Suppressor macrophage treated with lipopolysaccharide for 1 hour (primary cell): ENCODE data around the gene KAT2A.
A peak's percentile ranks its signal among the peaks of the same experiment; 100 is the strongest.
"Not testable (repeated sequence)": the region's sequence is repeated elsewhere in the genome, so short reads cannot be mapped to it uniquely, and the experiment has no call there.

Experiments used
- DNase-seq, 3 donors: peaks; one replicate each; pipeline ENCODE4 v3.0.0-alpha.2; 2020 to 2022

KAT2A gene

DNA sequence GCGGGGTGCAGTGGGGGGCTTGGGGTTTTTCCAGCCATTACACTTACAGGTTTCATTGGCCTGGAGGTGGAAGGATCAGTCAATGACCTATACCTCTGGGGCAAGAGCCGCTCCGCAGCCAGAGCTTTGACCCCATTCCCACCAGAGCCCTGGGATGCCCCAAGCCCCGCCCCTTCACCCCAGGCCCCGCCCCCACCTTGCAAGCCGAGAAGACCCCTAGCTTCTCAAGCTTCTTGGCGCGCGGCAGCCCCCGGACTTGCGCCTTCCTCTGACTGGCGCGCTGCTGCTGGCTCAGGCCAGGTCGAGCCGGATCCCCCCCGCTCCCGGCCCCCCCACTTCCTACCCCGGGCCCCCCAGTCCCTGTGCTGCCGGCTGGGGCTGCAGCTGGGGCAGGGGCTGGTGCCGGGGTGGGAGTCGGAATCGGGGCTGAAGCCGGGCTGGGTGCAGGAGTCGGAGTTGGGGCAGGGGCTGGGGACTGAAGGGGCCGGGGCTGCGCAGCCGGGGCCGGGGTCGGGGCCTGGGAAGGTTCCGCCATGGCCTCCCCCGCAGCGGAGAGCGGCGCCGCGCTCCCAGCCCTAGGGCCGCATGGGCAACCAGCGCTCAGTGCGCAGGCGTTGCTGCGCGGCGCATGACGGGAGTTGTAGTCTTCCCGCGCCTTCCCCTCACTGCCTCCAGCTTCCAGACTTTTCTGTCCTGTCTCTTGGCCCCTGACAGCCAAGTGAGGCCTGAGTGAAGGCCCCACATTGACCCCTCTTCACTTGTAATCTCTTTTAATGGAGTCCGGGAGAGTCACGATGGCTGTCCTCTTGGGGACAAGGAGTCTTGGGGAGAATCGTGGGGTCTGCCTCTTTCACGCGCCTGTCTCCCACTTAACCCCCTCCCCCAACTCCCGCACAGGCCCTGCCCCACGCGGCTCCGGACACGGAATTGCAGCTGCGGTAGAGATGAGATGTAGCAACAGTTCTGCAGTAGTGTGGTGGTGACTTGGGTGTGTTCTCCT is at the start of gene KAT2A:
KAT2A (minus strand) TSS at position 598 of the 1,000 bp plus-strand sequence; CDS start at position 535, 63 bp downstream.
- DNase-seq, result peak; percentile 85 to 93 (median 90)

DNA sequence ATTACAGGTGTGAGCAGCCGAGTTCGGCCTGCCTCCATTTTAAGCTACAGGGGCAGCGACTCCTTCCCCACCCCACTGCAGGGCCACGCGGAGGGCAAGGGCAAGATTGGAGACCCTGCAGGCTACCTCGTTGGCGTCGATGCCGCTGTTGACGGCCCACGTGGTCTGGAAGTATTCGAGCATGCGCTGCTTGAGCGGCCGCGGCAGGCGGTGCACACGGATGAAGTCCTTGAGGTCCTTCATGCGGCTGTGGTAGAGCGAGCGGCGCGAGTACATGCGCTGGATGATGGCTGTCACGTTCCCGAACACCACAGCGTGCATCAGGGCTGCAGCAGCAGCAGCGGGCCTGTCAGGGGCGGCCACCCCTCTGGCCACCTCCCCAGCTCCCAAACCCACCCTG is 48.2 kb upstream of the KAT2A start:
- DNase-seq, result no peak

DNA sequence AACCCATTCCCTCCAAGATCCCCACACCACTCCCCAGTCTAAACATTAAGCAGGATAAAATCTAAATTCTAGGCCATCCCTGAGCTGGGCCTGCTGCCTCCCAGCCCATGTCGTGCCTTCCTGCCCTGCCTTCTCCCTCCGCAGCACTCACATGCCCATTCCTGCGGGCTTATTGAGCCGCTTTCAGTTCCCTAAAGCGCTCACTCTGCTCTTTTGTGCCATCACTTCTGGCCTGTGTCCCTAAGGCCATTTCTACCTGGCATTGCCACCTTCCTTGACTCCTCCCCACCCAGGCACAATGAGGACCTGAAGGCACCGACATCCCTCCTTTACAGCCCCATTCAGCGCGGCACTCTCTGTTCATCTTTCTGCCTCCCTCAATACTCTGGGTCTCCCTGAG is 46.6 kb upstream of the KAT2A start:
- peak; percentile 54 to 65 (median 60) for DNase-seq

DNA sequence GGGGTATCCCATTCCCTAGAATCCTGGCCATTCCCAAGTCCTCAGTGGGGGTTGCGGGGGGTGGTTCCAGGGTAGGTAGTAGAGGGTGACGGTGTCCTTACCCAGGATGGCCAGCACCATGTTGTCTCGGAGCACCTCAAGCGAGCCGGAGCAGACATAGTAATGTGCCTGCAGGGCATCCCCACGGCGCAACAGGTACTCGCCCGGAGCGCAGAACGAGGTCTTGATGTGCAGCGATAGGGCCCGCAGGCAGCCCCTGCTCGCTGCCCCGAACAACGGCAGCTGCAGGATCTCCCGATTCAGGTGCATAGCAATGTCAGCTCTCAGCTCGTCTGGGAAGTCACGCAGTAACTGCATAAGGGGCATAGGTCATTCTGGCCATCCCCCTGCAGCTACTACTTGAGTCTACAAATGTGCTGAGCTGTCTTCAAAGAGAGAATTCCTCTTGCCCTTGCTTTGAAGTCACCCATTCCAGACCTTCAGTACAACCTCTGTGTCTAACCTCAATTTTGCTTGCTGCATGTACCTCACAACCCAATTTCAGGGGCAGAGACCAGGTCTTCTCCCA is 45.1 kb upstream of the KAT2A start:
- no peak for DNase-seq

DNA sequence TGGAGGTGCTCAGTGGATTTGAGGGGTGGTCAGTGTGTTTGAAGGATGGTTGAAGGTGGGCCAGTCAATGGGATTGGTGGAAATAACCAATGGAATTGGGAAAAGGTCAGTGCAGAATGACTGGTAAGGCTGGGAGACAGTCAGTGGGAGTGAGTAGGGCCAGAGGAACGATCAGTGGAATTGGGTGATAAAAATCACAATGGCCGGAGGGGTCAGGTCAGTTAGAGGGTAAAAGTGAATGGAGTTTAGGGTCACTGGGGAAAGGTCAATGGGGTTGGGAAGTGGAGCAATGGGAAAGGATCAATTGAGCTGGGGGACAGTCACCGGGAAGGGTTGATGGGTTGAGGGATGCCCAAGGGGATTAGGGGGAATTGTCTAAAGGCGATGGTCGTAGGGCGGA is 44.6 kb upstream of the KAT2A start:
- no peak for DNase-seq

DNA sequence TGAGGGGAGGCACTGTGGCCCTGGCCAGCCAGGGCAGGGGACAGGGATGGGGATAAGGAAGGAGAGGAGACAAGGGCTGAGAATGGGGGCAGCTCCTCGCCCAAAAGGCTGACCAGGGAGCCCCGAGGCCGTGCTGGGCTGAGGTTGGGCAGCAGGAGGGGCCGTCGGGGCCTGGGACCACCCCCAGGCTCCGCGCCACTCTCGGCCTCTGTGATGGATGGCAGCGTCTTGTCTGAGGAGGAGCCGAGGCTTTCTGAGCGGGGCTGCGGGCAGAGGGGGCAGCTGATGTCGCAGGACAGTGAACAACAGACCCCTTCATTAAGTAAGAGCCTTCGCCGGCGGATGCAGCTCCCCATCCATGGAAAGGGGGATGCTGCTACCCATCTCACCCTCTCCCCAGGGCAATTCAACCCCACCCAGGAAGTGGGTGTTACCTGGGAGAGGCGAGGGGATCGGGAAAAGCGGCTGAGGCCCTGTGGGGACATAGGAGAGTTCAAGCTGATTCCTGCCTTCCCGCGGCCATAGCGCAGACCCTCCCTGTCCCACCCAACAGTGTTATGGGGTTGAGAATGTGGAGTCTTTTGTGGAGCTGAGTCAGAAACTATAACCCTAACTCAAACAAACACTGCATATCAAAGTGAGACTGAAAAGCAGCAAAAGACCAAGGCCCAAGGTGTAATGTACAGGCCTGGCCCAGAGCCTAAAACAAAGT is 42.7 kb upstream of the KAT2A start:
- no peak for DNase-seq

DNA sequence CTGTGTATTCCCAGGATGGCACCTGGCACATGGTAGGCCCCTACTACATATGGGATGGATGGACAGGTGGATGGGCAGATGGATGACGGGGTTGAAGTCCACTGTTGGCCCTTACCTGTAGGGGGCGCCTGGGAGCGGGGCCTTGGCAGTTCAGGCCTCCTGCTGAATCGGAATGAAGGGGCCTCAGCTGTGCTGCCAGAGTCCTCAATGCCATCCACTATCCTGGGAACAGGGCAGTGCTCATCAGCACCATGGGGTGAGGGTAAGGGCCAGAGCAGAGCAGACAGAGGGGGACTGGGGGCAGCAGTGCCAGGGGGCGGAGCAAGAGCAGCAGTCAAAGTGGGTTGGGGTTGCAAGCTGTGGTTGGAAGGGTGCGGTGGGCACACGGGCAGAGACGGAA is 41.9 kb upstream of the KAT2A start:
- peak; percentile 35 to 63 (median 45) for DNase-seq

DNA sequence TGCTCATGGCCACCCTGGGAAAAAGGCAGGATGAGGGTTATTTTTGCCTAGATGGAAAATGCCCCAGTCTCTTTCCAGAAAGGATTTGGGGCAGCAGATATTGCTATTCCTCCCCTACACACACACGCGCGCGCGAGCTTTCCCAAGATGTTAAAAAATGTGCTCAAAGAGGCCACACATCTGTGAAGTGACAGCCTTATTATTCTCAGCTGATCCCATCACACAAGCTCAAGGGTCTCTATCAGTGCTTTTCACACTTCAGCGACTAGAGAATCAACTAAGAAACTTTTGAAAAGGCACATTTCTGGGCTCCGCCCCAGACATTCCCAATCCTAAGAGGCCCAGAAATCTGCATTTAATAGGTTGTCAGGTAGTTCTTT is 39.4 kb upstream of the KAT2A start:
- no peak for DNase-seq

DNA sequence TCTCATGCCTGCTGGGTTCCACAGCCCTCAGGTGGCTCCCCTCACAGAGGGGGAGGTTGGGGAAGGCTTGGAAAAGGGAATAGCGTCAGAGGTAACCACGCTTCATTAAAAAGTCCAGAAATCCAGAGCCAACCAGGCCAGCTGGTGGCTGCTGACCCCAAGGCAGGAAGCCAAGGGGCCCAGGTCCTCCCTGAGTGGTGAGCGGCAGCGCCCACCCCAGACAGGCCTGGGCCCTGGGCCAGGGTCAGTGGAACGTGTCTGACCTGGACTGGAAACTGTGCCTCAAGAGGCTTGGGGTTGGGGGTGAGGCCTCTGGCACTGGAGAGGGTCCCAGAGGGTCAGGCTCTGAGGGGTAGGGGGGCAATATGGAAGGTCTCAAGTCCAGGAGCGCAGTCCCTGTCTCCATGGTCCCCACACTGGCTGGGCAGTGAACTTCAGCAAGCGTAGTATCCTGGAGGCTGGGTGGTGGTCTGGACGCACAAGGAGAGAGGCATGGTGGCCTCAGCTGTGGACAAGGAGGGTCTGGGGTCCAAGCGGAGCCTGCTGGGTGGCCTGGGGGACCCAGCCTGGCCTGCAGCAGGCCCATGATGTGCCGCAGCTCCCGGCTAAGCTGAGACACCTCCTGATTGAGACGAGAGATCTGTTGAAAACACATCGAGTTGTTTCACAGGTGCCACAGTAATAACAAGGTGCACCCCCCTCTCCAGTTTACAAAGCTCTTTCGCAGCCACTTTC is 38.8 kb upstream of the KAT2A start:
- DNase-seq, result no peak

DNA sequence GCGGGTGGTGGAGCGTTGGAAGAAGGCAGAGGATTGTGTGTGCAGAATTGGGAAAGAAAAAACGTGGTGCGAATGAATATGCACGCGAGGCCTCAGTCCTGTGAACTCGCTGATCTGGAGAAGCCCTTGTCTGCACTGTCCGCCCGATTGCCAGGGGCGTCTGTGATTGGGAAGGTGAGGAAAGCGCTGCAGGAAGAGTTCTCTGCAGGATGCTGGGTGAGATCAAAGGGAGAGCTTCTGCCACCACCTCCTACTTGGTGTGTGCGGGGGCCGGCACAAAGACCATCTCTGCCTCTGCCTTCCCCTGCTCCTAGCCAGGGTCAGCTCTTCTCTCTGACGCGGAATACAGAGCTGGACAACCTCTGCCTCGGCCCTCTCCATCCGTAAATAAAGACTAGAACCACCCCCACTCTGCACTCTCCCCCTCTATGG is 34.5 kb upstream of the KAT2A start:
- DNase-seq, result no peak

DNA sequence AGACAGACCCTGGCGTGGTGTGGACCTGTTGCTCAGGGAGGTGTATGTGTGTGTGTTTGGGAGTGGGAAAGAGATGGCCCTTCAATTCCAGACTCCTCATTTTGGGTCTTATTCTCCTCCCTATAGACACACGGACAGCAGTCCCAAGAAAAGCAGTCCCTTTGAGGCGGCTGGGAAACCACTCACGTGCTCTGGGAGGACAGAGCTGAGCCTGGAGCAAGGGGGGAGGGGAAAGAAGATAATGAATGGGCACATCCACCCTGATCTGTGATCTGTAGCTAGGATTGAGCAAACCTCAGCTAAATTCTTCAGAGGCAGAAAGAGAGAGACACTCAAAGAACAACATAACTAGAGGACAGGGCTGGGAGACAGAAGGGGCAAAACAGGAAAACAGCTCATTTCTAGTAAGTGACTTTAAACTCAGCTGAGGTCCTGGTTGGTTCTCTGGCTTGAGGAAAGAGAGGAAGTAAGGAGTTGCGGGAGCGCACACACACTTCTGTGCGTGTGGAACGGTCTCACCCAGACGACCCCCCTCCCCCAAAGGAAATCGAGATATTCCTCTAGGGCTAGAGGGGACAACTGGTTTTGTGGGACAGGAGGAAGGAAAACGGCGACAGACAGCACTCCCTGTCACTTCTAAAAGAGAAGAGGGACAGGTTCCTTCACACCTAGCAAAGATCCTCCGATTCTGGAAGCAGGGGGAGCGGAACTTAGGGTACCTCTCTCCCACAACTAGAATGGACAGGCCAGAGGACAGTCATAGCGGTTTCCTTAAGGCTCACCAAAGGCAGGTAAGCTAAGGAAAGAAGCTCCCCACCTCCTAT is 33.0 kb upstream of the KAT2A start:
- DNase-seq, result peak; percentile 57 to 74 (median 59)

DNA sequence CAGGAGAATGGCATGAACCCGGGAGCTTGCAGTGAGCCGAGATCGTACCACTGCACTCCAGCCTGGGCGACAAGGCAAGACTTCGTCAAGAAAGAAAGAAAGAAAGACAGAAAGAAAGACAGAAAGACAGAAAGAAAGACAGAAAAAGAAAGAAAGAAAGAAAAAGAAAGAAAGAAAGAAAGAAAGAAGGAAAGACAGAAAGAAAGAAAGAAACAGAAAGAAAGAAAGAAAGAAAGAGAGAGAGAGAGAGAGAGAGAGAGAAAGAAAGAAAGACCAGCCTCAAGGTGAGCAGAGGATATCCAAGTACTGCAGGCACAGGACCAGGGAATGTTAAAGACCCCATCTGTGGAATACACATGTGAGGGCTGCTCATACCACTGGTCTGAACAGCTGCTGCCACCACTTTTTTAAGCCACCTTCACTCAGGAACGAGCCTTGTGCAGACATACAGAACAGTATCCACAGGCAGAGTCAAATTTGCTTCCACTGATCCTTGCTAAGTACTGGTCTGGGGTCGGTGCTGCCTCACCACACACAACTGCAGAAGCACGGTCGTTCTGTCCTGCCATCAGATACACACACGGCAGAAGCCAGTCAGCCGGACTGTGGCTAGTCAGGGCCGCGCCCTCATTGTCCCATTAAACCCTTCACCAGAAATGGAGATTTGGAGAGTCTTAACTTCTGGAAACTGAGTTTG is 25.9 kb upstream of the KAT2A start:
- DNase-seq, result no peak

DNA sequence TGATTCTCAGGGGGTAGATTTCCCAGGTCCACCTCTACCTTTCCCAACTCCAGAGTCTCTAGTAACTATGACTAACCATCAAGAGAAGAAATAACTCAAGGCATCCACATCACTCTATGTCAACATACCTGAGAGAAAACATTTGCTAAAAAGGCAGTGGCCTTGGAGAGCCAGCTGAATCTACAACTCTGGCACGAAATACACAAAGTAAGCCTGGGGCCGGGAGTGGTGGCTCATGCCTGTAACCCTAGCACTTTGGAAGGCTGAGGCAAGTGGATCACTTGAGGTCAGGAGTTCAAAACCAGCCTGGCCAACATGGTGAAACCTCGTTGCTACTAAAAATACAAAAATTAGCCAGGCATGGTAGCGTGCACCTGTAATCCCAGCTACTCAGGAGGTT is 22.0 kb upstream of the KAT2A start:
- not testable (repeated sequence) for DNase-seq

DNA sequence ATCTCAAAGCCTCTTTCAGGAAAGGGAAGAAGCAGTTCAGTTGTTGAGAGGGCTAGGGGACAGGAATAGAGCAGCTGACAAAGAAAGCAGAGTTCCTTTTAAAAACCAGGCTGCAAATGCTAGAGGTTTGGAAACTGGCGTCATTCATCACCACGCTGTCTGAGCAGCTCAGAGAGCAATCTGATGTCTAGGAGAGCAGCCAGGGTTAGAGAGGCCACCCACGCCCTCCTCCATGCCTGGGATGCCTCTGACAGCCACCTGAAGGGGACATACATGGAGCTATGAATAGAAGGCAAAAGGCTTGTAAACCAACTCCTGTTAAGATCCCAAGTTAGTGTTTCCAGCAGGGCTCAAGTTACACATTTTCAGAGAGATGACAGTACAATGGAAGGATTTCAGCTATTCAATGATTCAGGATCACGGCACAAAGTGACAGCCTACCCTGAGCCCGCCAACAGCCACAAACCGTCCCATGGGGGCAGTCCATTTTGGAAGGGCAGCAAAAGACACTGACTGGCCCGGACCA is 21.3 kb upstream of the KAT2A start:
- peak in 2 of 3 donors; percentile 24 to 28 for DNase-seq

DNA sequence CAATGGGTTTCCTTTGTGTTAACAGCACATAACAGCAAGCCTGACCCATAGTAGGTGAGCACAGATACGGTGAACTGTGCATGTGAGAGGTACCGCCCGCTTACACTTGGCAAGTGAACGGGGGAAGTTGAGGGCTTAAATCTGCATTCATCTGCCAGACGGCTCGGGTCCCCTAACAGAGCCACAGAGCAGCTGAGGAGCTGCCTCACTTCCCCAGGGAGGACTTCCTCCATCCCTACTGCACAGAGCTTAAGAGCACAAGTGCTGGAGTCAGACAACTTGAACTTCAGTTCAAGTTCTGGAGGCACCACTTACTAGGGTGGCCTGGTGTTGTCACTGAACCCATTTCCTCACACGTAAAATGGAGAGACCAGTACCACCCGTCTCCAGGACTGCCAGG is 20.2 kb upstream of the KAT2A start:
- DNase-seq, result peak in 1 of 3 donors; percentile 37

DNA sequence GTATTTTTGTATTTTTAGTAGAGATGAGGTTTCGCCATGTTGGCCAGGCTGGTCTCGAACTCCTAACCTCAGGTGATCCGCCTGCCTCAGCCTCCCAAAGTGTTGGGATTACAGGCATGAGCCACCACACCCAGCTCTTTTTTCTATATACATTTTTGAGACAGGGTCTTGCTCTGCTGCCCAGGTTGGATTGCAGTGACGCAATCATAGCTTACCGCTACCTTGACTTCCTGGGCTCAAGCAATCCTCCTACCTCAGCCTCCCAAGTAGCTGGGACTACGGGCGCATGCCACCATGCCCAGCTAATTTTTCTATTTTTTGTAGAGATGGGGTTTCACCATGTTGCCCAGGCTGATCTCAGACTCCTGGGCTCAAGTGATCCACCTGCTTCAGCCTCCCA is 19.5 kb upstream of the KAT2A start:
- DNase-seq, result not testable (repeated sequence)

DNA sequence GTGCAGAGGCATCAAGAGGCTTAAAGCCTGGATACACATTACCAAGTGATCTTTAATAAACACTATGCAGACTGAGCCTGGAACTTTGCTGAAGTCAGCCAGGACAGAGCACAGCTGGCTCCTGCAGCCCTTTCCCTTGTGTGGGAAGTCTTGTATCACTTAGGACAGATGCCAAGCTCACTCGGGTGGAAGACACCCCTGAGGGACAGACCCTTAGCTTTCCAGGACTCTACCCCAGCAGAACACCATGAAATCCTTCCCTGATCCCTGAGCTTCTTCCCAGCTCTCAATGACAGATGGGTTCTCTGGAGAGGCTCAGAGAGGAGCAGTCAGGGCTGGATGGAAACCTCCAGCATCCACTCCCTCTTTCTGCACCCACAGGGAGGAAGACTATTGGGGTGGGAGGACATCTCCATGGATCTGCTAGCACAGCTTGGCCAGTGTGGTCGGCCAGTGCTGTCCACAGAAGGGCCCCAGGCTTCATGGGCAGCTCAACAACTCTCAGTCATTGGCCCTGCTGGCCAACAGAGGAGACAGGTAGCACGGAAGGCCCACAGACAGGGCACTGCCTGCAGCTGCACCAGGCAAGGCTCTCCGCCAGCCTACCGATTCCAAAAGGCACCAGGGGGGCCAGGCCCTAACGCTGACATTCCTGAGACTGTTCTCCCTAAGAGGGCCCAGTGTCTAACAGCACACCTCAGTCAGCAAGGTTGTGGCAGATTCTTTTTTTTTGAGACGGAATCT is 17.8 kb upstream of the KAT2A start:
- no peak for DNase-seq

DNA sequence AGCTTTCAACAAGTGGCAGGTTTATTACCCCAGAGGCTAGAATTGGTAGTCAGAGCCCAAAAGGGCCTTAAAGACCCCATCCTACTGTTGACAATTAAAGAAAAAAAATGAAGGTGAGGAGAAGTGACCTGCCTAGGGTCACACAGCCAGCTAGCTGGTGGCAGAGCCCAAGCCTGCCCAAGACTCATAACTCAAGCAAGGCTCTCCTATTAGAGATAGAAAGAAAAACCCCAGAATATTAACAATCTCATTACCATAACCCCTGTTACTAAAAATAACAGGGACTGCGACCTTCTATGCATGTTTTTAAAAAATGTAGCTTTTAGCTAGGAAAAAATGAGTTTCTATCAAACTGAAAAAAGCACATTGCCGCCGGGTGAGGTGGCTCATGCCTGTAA is 15.5 kb upstream of the KAT2A start:
- DNase-seq, result no peak

DNA sequence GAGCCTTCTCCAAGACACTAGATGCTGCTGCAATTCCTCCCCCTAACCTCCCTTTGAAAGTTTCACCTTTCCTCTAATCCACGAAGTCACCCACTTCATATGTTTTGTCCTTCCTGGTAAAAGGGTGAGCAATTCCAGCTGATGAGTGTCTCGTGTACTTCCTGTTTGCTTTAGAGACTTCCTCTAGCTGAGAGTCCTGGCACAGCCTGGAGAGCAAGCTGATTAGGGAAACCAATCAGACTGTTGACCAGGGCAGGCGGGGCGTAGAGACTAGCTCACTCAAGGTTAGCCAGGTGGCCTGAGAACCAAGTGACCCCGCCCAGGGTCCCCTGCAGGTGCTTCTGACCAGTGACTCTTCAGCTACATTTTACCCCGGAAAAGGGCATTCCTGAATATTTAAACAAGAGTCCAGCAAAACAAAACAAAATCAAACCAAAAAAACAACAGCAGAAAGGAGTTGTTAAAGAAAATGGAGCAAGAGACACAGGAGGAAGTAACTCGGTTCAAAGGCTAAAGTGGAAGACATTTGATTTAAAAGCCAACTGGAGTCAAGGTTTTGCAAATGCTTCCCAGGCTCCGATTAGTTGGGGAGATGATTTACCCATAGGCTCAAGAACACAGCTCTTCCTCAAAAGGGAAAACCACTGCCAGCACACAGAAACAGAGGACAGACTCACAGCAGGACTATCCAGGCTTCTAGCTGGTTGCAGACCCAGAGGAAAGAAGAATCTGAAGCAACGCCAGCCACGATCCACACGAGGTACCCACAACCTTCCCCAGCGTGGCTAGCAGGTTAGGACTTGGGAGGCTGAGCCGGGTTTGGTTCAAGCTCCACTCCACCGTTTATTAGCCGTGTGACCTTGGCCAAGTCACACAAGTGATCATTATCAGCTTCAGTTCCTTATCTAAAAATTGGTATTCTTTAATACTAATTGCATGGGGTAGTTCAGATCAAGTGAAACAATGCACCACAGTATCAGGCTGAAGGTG is 14.8 kb upstream of the KAT2A start:
- peak; percentile 83 to 90 (median 90) for DNase-seq
